HCT116 (cell line): ENCODE measurements around the gene UBAP1L.

Experiments used
- ATF3 ChIP-seq: IDR thresholded peaks from 2 replicates; pipeline ENCODE4 v1.6.1; 2012
- CEBPB ChIP-seq: IDR thresholded peaks from 2 replicates; pipeline ENCODE4 v1.6.1; 2012; ENCODE audit warnings: low read depth
- CTCF ChIP-seq, 3 experiments: fragments of 200-600 bp in 1 of 3; sonication (generic) in 1 of 3; IDR thresholded peaks in 2 of 3; conservative IDR thresholded peaks in 1 of 3; 2 replicates each; pipeline ENCODE4 v1.5.1; 2012 to 2017; ENCODE audit warnings: low read depth in 2 of 3, low read length in 2 of 3, antibody characterized with exemption in 1 of 3, borderline replicate concordance in 1 of 3, control low read depth in 1 of 3, mild to moderate bottlenecking in 1 of 3, mixed read lengths in 1 of 3, mixed run types in 1 of 3, moderate library complexity in 1 of 3; ENCODE audit not compliant: insufficient read depth in 1 of 3
- EZH2 ChIP-seq: fragments of 200-600 bp; sonication (generic); IDR thresholded peaks from 2 replicates; pipeline ENCODE4 v1.6.1; 2017; ENCODE audit warnings: antibody characterized with exemption, mixed run types
- EZH2phosphoT487 ChIP-seq: fragments of 200-600 bp; IDR thresholded peaks from 2 replicates; pipeline ENCODE4 v1.6.1; 2018; ENCODE audit warnings: antibody characterized with exemption, borderline replicate concordance
- MAX ChIP-seq: IDR thresholded peaks from 2 replicates; pipeline ENCODE4 v1.6.1; 2012
- POLR2A ChIP-seq: IDR thresholded peaks from 2 replicates; pipeline ENCODE4 v1.7.0; 2011; ENCODE audit warnings: borderline replicate concordance; ENCODE audit not compliant: insufficient read depth, insufficient read length; ENCODE audit errors: extremely low read depth
- POLR2AphosphoS5 ChIP-seq: IDR thresholded peaks from 2 replicates; pipeline ENCODE4 v1.6.1; 2011; ENCODE audit warnings: mild to moderate bottlenecking, low read depth, low read length, moderate library complexity
- RAD21 ChIP-seq: IDR thresholded peaks from 2 replicates; pipeline ENCODE4 v1.6.1; 2012; ENCODE audit warnings: low read depth, mild to moderate bottlenecking
- REST ChIP-seq: IDR thresholded peaks from 2 replicates; pipeline ENCODE4 v1.6.1; 2012; ENCODE audit warnings: low read depth
- SIN3A ChIP-seq: IDR thresholded peaks from 2 replicates; pipeline ENCODE4 v1.6.1; 2012; ENCODE audit warnings: low read depth
- SRF ChIP-seq: IDR thresholded peaks from 2 replicates; pipeline ENCODE4 v1.6.1; 2012; ENCODE audit warnings: low read depth
- ZNF274 ChIP-seq: fragments of 200-500 bp; sonication (Bioruptor generic); IDR thresholded peaks from 2 replicates; pipeline ENCODE4 v1.6.1; 2014; ENCODE audit warnings: mild to moderate bottlenecking, low read depth, low read length, inconsistent platforms

- TF ChIP-seq POLR2AphosphoS5 (no peak), CTCF (IDR thresholded peaks at IDR 0.05 in 2 of 3, conservative IDR thresholded peaks at IDR 0.05 in 1 of 3; ENCODE audit: borderline replicate concordance in 1 of 3, insufficient read depth in 1 of 3, low read depth in 2 of 3, low read length in 2 of 3) (no peak), SIN3A (no peak), EZH2 (no peak), POLR2A (no peak), ZNF274 (no peak), CEBPB (no peak), REST (no peak), SRF (no peak), ATF3 (no peak), EZH2phosphoT487 (no peak), RAD21 (no peak), MAX (no peak)
These were observed 58.9 kb downstream of the UBAP1L start for GRCh38 chr15:65056106-65056505.
